ENCODE data around the gene RETREG2. TPM values are rescaled to one million over a fixed set of nuclear protein-coding genes. Genes with fewer than 3 reads are reported as not detected.
A peak's percentile ranks its signal among the peaks of the same experiment; 100 is the strongest.
"Not testable (repeated sequence)": the region's sequence is repeated elsewhere in the genome, so short reads cannot be mapped to it uniquely, and the experiment has no call there.

Gene RETREG2
- polyA plus RNA-seq, 5 donors, result 73.4 to 88.4 (median 80.1) TPM

GRCh38 chr2:219183151-219183772 lies 5.2 kb downstream of the RETREG2 start:
- DNase-seq, result no peak

GRCh38 chr2:219184121-219184520 lies 6.0 kb downstream of the RETREG2 start:
- no peak for DNase-seq

GRCh38 chr2:219186754-219187456 lies 8.8 kb downstream of the RETREG2 start:
- DNase-seq, result no peak

GRCh38 chr2:219197388-219197787 lies 19.3 kb downstream of the RETREG2 start:
- DNase-seq, result no peak

- DNase-seq, result no peak
Measured at GRCh38 chr2:219198974-219199373, 20.9 kb downstream of the RETREG2 start.

GRCh38 chr2:219199470-219200211 lies 21.6 kb downstream of the RETREG2 start:
- no peak for DNase-seq

- DNase-seq, result not testable (repeated sequence)
Measured at GRCh38 chr2:219200502-219201326, 22.6 kb downstream of the RETREG2 start.

GRCh38 chr2:219201331-219201730 lies 23.3 kb downstream of the RETREG2 start:
- DNase-seq, result not testable (repeated sequence)

- no peak for DNase-seq
Measured at GRCh38 chr2:219204425-219205164, 26.5 kb downstream of the RETREG2 start.

GRCh38 chr2:219205165-219205538 lies 27.1 kb downstream of the RETREG2 start:
- no peak for DNase-seq

- no peak for DNase-seq
Measured at GRCh38 chr2:219205981-219206327, 27.9 kb downstream of the RETREG2 start.

GRCh38 chr2:219206328-219207133 lies 28.5 kb downstream of the RETREG2 start, which contains the start of gene ZFAND2B:
Gene ZFAND2B, plus strand, starts transcription at chr2:219206782. Its CDS starts 206 bp downstream, at chr2:219206988.
- peak; percentile 97 for DNase-seq

GRCh38 chr2:219207134-219207883 lies 29.2 kb downstream of the RETREG2 start:
- DNase-seq, result no peak

- no peak for DNase-seq
Measured at GRCh38 chr2:219207884-219208740, 30.0 kb downstream of the RETREG2 start.

GRCh38 chr2:219209236-219210195 lies 31.4 kb downstream of the RETREG2 start:
- no peak for DNase-seq

GRCh38 chr2:219210196-219210885 lies 32.3 kb downstream of the RETREG2 start:
- DNase-seq, result no peak

Measured in right lung (tissue), 5 donors.